HG03378 (cell line): ENCODE data around the gene AVL9.
"Not testable (repeated sequence)": the region's sequence is repeated elsewhere in the genome, so short reads cannot be mapped to it uniquely, and the experiment has no call there.

Experiments
- ATAC-seq: cut with Tn5 transposase; IDR thresholded peaks from one replicate; pipeline ENCODE4 v1.9.1; 2021; ENCODE audit warnings: mild to moderate bottlenecking, moderate library complexity; ENCODE audit not compliant: unreplicated experiment

Gene AVL9

GRCh38 chr7:32495298-32496051 lies at the start of gene AVL9:
Gene AVL9 (plus strand): TSS chr7:32495489. CDS start chr7:32495710, 221 bp downstream.
- peak; percentile 77 for ATAC-seq

GRCh38 chr7:32447218-32447617 lies 48.1 kb upstream of the AVL9 start:
- no peak for ATAC-seq

- ATAC-seq = no peak
Measured at GRCh38 chr7:32453341-32454011, 41.8 kb upstream of the AVL9 start.

GRCh38 chr7:32458025-32458424 lies 37.3 kb upstream of the AVL9 start:
- no peak for ATAC-seq

- ATAC-seq = no peak
Measured at GRCh38 chr7:32459788-32460187, 35.5 kb upstream of the AVL9 start.

- no peak for ATAC-seq
Measured at GRCh38 chr7:32461484-32461883, 33.8 kb upstream of the AVL9 start.

GRCh38 chr7:32462451-32462850 lies 32.8 kb upstream of the AVL9 start:
- no peak for ATAC-seq

GRCh38 chr7:32462977-32463376 lies 32.3 kb upstream of the AVL9 start:
- ATAC-seq = no peak

- not testable (repeated sequence) for ATAC-seq
Measured at GRCh38 chr7:32464641-32465416, 30.5 kb upstream of the AVL9 start.

GRCh38 chr7:32470004-32470403 lies 25.3 kb upstream of the AVL9 start:
- ATAC-seq = not testable (repeated sequence)

- ATAC-seq = no peak
Measured at GRCh38 chr7:32470871-32471270, 24.4 kb upstream of the AVL9 start.

GRCh38 chr7:32472015-32472414 lies 23.3 kb upstream of the AVL9 start:
- no peak for ATAC-seq

- no peak for ATAC-seq
Measured at GRCh38 chr7:32474008-32474407, 21.3 kb upstream of the AVL9 start.

- no peak for ATAC-seq
Measured at GRCh38 chr7:32476816-32477648, 18.3 kb upstream of the AVL9 start.

GRCh38 chr7:32477649-32477980 lies 17.7 kb upstream of the AVL9 start:
- no peak for ATAC-seq

GRCh38 chr7:32479574-32480200 lies 15.6 kb upstream of the AVL9 start:
- no peak for ATAC-seq

GRCh38 chr7:32481176-32481575 lies 14.1 kb upstream of the AVL9 start:
- no peak for ATAC-seq

GRCh38 chr7:32481921-32482320 lies 13.4 kb upstream of the AVL9 start:
- ATAC-seq = no peak

- peak; percentile 7 for ATAC-seq
Measured at GRCh38 chr7:32489788-32490126, 5.5 kb upstream of the AVL9 start.

- peak; percentile 91 for ATAC-seq
Measured at GRCh38 chr7:32490127-32490796, 5.0 kb upstream of the AVL9 start, which contains the start of gene LSM5. Gene LSM5 (minus strand): TSS chr7:32490380. CDS start chr7:32490365, 15 bp downstream.
